ENCODE data around the gene ACSF3. TPM values are rescaled to one million over a fixed set of nuclear protein-coding genes. Genes with fewer than 3 reads are reported as not detected.
"Not testable (repeated sequence)": the region's sequence is repeated elsewhere in the genome, so short reads cannot be mapped to it uniquely, and the experiment has no call there.

ACSF3 gene
- total RNA-seq, 1 donor from 2014 or later: 51.4 TPM

DNA sequence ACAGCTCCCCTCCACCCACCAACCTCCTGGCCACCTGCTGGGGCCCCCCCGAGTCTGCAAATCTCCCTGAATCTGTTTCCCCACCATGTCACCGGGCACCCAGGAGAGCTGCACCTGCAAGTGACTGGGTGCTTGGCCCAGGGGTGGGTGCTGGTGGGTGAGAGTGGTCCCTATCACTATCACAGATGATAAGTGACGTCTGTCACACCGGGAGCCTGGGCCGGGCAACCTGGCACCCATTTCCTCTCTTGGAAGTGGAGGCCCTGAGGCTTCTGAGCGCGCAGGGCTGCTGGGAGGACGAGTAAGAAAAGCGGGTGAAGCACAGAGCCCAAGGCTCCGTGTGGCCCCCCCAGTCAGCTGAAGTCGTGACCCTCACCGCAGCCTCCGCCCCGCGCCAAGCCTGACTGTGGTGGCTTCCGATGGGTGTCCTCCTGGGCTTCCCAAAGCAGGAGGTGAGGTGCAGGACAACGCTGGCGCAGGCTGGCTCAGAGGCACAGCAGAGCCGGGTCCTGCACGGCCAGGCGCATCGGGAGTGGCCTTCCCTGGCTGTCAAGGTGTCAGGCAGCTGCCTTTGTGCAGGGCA, 21.0 kb upstream of the ACSF3 start:
- intact Hi-C loops (cut with micrococcal nuclease): no loop called here

DNA sequence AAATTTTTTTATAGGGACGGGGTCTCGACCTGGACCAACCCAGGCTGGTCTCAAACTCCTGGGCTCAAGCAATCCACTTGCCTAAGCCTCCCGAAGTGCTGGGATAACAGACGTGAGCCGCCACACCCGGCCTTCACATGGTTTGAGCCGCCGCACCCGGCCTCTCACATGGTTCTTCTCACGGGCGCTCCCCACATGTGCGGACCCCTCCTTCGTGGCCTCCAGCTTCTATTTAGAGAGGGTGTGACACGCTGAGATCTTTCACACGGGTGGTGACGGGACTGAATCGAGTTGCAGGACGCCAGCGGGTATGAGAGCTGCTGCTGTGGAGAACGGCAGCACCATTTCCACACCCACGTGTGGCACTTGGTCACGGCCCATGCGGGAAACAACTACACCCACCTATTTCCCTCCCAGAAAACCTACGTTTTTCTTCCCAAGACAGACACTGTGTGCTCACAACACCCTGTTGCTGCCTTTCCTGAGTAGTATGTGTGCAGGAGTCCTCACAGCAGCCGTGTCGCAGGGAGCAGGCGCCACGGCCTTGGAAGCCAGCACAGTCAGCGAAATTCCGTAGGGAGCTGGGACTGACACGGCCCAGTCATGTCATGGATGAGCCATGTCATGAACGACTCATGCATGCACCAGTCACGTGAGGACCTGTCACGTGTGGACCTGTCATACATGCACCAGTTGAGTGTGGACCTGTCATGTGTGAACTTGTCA, 20.1 kb upstream of the ACSF3 start:
- intact Hi-C loops (cut with micrococcal nuclease): no loop called here

DNA sequence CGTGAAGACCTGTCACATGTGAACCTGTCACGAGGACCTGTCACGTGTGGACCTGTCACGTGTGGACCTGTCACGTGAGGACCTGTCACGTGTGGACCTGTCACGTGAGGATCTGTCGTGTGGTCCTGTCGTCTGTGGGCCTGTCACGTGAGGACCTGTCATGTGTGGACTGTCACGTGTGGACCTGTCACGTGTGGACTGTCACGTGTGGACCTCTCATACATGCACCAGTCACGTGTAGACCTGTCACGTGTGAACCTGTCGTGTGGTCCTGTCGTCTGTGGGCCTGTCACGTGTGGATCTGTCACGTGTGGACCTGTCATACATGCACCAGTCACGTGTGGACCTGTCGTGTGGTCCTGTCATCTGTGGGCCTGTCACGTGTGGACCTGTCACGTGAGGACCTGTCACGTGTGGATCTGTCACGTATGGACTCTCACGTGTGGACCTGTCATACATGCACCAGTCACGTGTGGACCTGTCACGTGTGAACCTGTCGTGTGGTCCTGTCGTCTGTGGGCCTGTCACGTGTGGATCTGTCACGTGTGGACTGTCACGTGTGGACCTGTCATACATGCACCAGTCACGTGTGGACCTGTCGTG, 19.5 kb upstream of the ACSF3 start:
- intact Hi-C loops (cut with micrococcal nuclease): not testable (repeated sequence)

DNA sequence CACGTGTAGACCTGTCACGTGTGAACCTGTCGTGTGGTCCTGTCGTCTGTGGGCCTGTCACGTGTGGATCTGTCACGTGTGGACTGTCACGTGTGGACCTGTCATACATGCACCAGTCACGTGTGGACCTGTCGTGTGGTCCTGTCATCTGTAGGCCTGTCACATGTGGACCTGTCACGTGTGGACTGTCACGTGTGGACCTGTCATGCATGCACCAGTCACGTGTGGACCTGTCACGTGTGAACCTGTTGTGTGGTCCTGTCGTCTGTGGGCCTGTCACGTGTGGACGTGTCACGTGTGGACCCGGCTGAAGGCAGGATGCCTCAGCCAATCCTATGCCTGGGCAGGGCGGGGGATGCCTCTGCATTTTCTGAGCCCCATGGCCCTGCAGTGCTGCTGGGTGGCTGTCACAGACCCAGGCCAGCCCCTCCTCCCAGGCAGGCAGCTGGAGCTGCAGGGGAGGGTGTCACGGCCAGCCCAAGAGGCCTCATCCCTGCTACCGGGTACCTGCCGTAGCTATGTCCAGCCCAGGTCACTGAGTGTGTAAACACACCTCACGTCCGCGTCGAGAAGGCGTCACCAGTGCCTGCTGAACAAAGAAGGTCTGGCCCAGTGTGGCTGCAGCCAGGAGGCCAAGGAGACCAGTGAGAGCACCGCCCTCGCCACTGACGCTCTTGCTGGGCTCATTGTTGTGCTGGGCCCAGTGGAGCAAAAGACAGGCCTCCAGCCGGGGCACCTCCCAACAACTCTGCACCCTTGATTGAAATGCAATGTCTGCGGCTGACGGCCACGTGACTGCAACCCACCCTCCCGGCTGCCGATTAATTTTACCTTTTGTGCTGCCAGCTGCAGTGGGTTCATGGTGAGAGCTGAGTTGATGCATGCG, 18.6 kb upstream of the ACSF3 start:
- intact Hi-C loops (cut with micrococcal nuclease): no loop called here

DNA sequence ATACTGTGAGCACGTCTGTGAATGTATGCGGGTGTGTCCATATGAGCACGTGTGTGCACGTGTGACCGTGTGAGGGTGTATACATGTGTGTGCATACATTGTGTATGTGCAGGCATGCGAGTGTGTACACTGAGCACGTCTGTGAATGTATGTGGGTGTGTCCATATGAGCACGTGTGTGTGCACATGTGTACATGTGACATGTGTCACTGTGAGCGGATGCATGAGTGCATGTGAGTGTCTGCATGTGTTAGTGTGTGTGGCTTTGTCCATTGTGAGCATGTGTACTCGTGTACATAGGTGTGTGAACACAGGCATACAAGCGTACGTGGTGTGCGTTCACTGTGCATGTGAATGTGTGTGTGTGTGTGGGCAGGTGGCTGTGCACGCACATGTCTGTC, 17.5 kb upstream of the ACSF3 start:
- intact Hi-C loops (cut with micrococcal nuclease): no loop called here

DNA sequence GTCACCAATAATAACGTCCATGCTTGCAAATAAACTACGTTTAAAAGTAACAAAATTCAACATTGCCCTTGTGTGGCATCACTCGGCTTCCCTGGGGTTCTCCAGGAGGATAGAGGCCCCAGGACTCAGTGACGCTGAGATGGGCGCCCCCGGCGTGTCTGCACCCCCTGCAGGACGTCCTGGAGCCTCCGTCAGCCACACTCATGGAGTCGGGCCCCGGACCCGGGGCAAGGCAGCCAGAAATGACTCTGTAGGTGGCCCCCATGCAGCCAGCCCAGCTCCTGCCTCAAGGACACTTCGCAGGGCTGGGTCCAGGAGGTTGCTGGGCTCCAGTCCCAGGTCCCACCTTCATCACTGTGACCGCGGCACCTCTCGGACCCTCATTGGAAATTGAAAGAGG, 16.6 kb upstream of the ACSF3 start:
- intact Hi-C loops (cut with micrococcal nuclease): no loop called here

DNA sequence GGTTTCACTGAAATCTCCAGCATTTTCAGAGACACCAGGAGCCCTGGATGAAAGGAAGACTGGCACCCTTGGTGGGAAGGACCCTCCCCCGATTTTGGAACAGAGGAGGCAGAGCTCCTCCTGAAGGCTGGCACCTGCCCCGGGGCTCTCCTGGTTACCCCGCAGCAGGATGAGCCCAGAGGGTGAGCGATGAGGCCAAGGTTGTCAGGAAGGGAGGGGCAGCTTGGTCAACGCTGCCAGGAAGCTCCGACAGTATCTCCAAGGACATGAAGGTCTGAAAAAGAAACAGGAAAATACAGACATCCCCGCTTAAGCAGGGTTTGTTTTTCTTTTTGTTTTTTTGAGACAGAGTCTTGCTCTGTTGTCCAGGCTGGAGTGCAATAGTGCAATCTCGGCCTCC, 15.5 kb upstream of the ACSF3 start:
- intact Hi-C loops (cut with micrococcal nuclease): no loop called here

DNA sequence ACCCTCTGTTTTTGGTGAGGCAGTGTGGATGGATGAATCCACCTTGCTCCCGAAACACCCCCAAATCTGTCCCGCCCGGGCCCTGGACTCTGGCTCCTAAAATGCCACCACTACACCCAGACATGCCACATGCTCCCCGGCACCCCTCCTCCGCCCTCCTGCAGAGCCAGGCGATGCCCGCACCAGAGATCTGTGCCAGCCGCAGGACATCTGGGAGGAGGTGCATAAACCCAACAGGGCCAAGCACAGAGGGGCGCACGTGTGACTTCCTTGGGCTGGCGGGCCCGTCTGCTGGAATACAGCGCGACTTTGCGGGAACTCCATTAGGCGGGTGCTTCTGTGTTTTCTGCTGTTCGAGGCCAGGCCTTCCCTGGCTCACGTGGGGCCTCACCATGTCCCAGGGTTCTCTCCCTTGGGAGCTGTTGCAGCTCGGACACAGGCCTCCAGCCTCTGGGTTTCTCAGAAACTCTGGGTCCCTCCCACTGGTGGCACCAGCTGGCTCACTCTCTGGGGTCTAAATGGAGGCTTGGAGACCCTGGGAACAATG, 14.1 kb upstream of the ACSF3 start:
- intact Hi-C loops (cut with micrococcal nuclease): no loop called here

DNA sequence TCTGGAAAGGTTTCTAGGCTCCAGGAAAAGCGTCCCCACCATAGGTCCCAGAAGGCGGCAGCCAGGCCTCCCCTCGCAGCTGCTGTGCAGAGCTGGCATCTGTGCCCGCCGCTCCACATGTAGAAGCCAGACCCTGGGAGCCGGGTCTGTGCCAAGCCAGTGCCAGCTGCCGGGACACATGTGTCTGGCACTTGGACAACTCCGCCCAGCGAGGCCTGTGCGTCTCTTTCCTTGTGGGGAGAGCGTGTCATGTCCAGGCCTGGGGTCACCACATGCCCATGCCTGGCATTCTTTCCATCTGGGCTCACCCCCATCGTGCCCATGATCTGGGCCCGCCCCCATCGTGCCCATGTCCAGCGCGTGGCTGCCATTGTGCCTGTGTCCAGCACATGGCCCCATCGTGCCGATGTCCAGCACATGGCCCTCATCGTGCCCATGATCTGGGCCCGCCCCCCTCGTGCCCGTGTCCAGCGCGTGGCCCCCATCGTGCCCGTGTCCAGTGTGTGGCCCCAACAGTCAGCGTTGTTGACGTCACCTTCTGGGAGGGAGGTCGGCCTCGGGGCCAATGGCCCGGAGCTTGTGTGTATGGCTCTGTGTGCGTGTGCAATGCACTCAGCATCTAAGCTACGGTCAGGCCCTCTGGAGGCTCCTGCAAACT, 13.3 kb upstream of the ACSF3 start:
- intact Hi-C loops (cut with micrococcal nuclease): no loop called here

DNA sequence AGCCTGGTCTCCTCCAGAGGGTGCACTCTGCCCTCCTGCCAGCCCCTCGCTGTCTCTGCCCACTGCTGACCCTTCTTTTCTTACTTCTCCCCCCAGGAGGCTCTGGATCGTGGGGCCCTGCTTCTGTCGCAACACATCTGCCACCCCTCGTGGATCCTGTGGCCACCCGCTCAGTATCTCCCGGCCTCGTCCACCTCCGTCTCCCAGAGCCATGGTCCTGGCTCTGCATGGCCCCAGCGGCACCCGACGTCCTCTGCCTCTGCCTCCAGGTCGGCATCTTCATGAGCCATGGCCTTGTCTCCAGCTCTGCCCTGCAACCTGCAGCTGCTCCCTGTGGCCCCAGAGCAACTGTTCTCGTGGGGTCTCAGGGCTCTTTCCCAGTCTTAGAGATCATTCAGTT, 12.1 kb upstream of the ACSF3 start:
- intact Hi-C loops (cut with micrococcal nuclease): no loop called here

DNA sequence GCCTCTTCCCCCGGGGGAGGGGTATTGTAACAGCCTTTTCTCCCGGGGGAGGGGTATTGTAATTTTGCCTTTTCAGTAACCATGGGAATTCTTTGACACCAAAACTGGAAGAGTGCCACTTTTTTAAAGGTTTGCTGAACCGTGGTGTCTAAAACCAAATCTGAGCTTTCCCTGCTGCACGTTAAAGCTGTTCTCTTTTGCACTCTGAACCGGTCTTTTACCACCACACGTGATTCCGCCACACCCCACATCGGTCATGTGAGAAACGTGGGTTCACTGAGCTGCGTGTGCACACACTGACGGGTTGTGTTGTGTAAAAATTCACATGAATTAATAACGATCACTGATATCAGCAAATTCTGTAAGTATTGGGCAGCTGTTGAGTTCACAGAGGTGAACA, 9.2 kb upstream of the ACSF3 start:
- intact Hi-C loops (cut with micrococcal nuclease): no loop called here

DNA sequence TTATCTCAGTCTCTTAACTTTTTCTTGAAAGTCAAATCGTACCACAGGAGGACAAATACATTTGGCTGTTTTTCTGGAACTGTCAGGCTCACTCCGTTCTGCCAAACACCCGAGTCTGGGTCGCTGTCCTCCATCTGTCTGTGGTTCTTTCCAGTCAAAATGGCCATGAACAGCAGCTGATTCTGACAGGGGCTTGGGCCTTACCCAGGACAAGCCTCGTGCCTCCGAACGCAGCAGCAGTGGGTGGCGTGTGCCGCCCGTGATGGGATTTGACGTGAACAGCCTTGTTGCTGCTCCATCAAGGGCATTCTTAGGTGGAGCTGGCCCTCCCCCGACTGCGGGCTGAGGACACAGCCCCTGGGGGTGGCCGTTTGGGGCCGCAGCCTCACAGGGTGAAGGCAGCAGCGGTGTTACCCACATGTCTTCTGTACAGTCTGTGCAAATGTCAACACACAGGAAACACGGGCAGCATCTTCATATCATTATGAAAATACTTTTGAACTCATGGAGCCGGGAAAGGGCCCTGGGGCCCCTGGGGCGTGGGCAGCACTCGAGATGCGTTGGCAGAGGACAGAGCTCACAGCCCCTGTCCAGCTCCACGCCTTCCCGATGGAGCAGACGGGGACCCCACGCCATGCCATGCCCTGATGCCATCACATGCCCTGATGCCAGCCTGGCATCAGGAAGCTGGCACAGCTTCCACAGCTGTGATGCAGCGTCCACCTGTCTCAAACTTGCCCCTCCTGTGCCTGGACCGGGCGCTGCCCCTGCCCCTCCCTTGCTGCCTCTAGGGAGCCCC, 8.6 kb upstream of the ACSF3 start:
- intact Hi-C loops (cut with micrococcal nuclease): no loop called here

DNA sequence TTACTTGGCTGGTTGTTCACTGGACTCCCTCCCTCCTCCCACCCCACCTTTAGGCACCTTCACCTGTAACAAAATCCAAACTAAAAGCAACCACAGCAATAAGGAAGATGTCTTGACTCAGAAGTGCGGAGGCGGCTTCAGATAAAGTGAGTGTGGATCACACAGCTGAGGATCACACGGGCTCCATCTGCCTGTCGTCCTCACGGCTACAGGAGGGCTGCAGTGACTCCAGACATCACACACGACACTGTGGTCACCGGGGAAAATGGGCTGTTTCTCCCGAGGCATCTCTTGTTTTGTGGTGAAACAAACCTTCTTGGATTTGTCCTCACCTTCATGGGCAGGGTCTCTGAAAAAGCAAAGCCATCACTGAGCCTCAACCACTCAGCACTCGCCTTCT, 7.9 kb upstream of the ACSF3 start:
- intact Hi-C loops (cut with micrococcal nuclease): no loop called here

DNA sequence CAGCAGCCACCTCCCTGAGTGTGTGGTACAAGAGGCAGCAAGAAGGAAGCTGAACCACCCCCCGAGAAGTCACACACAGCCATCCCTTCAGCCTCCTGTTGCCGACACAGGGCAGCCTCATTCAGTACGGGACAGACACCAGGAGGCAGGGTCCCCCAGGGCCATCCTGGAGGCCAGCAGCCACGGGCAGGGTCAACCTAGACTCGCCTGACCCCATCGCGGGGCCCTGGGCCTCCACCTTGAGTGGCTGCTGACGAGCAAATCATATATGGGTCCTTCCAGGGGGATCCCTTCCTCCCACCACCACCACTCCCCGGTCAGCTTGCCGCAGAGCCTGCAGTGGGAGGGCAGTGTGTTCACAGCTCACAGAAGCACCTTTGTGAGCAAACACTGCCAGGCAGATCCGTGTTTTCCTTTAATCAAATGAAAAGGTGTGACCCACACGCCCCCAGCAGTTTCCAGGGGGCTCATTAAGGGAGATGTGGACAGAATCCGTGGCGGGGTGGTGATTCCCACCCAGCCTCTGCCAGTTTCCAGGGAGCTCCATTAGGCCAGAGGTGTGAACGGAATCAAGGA, 5.6 kb upstream of the ACSF3 start:
- intact Hi-C loops (cut with micrococcal nuclease): no loop called here

DNA sequence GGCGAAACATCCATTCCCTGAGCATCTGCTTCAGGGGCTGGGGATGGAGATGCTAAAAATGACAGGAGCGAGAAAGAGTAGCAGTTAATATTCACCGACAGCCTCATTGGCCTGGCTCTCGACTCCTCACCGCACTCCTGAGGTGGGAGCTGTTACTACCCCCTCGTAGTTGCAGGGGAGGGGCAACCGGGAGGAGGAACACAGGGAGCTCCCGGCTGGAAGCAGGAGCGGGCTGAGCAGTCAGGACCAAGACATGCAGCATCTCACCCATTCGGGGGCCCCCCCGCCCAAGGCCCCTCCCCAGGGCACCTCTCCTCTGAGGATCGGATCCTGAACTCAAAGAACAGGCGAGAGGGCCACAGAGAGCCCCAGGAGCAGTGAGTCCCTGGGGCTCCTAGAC, 4.5 kb upstream of the ACSF3 start:
- intact Hi-C loops (cut with micrococcal nuclease): no loop called here

DNA sequence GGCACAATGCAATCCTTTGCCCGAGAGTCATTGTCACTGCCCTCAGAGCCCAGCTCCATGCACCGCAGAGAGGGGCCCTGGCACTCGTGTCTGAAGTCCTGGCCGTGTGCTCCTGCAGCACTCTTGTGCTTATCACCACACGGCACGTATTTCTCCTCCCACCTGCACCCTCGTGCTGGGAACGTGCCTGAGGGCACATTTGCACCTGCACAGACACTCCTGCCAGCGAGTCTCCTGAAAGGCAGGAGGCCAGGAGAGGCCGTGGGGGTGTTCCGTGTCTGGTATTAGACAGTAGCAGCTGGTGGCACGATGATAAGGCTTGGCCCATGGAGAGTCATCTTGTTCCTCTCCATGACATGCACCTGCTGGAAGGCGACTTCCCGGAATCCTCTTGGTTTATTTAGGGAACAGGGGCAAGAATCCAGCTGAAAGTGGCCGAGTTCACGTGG, 3.4 kb upstream of the ACSF3 start:
- intact Hi-C loops (cut with micrococcal nuclease): loop anchor here (10.0 kb wide), 1 partner anchor 55 kb away; no protein-coding TSS in a partner anchor

DNA sequence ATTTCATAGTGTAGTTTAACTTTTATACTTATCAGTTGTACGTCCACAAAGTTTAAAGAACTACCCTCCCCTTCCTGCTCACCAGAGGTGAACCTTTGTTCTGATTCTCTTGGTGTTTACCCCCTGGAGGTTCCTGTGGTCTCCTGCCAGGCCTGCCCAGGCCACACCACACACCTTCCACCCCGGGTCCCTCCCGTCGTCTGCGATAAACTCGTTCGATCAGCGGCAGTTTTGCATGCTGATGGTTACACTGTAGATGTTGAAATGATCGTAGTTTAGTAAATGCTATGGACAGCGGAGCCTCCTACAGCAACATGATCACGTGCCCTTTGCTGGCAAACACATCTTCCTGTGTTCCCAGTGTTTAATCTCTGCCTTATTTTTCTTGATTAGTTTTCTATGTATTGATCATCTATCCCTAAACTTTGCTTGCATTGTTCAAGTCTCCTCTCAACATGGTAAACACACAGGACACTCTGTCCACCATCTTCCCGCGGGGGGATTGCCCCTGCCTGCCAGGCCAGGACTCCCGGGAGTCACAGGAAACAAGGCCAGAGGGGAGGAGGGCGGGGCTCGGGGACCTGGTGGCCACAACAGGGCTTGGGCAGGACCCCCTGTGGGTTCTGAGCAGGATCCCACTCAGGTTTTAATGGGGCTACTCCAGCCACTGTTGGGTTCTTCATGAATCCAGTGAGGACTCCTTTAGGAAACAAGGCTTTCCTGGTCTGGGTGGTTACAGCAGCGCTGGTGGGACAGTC, 2.8 kb upstream of the ACSF3 start:
- intact Hi-C loops (cut with micrococcal nuclease): loop anchor here (10.0 kb wide), 1 partner anchor 56 kb away; no protein-coding TSS in a partner anchor

DNA sequence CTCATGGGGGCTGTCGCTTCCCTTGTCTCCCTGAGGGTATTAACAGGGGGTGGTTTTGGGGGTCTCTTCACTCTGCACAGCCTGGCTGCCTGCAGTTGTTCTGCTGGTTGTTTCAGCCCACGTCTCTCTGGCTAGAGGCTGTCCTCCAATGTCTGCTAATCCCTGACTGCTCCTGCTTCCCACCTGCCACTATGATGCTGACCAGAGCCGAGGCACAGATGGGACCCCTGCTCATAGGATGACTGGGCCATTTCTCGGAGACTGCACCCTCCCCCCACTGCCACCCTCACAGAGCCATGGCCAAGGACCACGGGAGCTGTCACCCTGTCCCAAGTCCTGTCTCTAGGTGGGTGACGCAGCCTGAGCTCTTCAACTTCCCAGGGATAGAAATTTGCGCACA, 1.6 kb upstream of the ACSF3 start:
- intact Hi-C loops (cut with micrococcal nuclease): loop anchor here (10.0 kb wide), 1 partner anchor 57 kb away; no protein-coding TSS in a partner anchor

DNA sequence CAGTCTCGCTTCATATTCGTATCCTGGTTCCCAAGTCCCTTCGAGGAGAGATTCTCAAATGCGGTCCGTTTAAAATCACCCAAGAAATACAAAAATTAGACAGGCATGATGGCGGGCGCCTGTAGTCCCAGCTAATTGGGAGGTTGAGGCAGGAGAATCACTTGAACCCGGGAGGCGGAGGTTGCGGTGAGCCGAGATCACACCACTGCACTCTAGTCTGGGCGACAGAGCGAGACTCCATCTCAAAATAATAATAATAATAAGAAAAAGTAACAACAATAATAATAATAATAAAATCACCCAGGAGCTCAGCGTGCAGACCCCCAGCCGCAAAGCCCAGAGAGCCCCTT, 425 bp upstream of the ACSF3 start:
- intact Hi-C loops (cut with micrococcal nuclease): loop anchor here (10.0 kb wide), 1 partner anchor 58 kb away; no protein-coding TSS in a partner anchor

Measured in T-helper 2 cell treated with Interferon-gamma antibody and Interleukin-4, amounts not matched to agents 100 ng/mL and 5 ng/mL, for 36 hours (primary cell).